ENCODE data around the gene RYK.

- no peak for TF ChIP-seq POLR2A (IDR thresholded peaks at IDR 0.05)
- TF ChIP-seq CTCF (IDR thresholded peaks at IDR 0.05), result no peak
Measured at GRCh38 chr3:134180761-134181160, 69.9 kb downstream of the RYK start.
